NK-92 (cell line): Measurements from ENCODE around the gene HPGDS.
"Not testable (repeated sequence)": the region's sequence is repeated elsewhere in the genome, so short reads cannot be mapped to it uniquely, and the experiment has no call there.

Source experiments
- DNase-seq: peaks from one replicate; lab custom pipeline; 2025; ENCODE audit not compliant: unreplicated experiment; lab: John Stamatoyannopoulos, UW

HPGDS gene

DNA sequence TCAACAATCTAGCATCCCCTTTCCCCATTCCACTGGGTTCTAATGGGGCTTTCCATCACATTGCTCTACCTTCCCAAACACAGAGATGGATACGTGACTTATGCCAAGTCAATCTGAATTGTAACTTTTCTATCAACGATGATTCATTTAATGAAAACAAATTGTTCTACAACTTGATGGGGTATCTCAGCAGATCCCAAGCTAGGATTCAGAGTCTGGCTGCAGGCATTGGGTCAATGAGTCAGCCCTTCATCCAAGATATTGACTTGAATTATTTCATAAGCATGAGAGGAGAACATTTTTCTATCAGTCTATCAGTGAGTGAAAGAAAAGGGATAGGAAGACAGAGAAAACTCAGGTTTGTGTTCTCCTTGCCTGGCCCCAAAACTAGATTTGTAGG is 15.0 kb upstream of the HPGDS start:
- DNase-seq = no peak

DNA sequence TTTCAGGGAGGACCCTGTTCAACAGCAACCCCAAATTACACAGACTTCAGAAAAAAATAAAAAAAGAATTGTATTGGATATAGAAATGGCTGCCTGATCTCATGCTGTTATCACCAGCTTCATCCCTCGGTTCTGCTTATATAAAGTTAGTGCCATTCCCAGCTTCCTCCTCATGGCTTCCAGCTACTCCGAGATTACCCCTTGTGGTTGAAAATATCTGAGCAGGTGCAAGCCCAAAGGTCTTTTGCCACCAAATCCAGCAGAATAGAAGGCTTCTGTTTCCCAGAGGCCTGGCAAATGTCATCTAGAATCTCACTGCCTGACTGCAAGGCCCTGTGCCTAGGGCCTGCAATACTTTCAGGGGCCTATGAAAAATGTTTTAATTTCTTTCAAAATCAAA is 13.8 kb upstream of the HPGDS start:
- no peak for DNase-seq

DNA sequence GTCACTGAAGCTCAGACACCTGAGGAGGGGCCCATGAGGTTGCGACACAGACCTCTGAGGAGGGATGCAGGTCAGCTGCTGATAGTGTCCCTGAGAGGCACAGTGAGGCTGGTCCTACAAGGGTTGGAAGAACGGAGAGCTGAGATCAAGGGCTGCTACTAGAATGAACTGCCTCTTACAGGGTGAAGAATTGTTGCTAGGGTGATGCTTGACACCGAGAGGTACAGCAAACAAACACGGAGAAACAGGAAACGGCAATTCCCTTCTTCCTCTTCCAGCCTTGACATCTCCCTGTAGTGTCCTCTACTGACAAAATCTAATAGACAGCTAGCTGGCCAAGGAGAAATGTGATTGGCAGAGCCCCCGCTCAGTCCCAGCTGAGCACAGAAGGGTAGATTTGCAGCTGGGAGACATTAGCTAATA is 11.8 kb upstream of the HPGDS start:
- no peak for DNase-seq

GRCh38 chr4:94352996-94353395 is 10.4 kb upstream of the HPGDS start:
- no peak for DNase-seq

GRCh38 chr4:94352163-94352562 is 9.5 kb upstream of the HPGDS start:
- no peak for DNase-seq

DNA sequence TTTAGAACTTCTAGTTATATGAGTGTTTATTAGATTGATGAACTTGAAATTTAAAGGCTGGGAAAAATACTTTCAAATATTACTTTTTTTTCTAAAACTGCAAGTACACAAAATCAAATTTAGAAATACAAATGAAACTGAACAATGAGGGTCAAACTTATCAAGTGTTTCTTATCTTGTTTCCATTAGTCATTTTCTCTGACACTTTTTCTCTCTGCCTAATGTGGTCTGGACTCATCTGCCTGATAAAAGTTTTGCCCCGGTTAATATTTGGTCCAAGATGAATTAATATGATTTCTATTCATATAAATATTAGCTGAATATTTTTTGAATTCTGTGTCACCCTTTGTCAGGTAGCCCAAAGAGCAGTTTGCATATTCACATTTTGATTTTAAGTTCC is 8.7 kb upstream of the HPGDS start:
- no peak for DNase-seq

- DNase-seq = no peak
These were observed 7.5 kb upstream of the HPGDS start for GRCh38 chr4:94350095-94350494.

- no peak for DNase-seq
These were observed 6.6 kb upstream of the HPGDS start for GRCh38 chr4:94349193-94349592.

DNA sequence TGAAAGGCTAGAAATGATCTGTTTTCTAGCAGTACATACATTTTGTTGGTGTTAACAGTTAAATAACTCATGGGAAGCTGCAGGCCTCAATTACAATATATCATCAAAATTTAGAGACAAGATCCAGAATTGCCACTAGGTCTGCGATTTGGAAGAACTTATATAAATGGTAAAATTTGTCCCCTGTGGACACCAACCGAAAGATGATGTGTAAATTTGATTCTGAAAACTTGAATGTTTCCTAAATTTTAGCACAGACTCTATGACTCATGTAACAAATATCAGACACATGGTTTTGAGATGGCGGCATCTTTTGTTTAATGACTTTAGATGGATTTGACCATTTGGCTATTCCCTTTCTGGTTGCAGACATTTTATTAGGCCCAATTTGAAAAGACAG is 6.0 kb upstream of the HPGDS start:
- DNase-seq = no peak

DNA sequence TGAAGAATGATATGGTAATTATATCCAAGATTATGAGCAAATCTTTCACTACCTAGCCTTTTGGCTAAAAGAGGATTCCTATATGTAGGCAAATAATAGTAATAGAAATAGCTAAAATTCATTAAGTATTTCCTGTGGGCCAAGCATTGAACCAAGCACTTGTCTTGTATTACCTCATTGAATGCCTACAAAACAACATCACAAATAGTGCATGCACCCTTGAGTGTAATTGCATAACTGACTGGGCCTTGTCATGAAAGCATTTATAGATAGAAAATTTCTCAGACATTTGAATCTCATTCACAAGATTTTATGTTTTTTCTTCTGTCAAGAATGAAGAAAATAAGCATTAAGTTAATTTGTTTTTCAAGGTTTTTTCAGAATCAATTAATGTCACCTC is 3.9 kb upstream of the HPGDS start:
- DNase-seq = no peak

DNA sequence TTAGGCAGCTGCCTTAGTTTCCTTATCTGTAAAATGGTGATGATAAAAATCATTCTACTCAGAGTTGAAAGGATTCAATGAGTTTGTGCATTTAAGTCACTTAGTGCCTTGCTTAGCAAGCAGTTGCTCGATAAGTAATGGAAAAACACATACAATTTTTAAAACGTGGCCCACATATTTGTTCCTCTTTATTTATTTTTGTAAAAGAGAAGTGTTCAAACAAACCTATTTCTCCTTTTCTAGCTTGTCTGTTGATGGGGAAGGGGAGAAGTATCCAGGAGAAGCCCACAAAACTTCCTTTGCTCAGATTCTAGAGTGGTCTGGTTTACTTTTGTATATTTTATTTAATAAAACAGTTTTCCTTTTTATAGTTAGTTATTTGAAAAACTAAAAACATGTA is 3.3 kb upstream of the HPGDS start:
- no peak for DNase-seq

GRCh38 chr4:94345266-94345665 is 2.6 kb upstream of the HPGDS start:
- DNase-seq = no peak

DNA sequence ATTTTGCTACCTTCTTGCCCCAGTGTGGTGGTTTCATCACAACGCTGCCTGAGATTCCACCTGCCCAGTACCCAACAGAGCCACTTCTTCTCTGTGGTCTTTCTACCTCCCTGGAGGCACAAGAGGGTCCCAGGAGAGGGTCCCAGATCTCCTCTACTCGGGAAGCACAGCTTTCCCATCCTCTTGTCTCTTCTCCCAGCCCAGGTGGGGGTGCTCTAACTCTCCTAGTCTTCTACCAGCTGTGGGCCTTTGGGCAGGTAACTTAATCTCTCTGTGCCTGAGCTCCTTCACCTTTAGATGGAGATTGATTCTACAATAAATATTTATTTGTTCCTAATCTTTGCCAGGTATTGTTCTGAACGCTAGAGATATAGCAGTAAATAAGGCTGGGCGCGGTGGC is 1.8 kb upstream of the HPGDS start:
- no peak for DNase-seq

- no peak for DNase-seq
These were observed 910 bp downstream of the HPGDS start for GRCh38 chr4:94341481-94342370.

DNA sequence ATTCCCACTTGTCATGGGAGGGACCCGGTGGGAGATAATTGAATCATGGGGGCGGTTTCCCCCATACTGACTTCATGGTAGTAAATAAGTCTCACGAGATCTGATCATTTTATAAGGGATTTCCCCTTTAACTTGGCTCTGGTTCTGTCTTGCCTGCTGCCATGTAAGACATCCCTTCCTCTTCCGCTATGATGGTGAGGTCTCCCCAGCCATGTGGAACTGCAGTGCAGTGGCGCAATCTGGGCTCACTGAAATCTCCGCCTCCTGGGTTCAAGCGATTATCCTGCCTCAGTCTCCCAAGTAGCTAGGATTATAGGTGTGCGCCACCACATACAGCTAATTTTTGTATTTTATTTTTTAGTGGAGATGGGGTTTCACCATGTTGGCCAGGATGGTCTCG is 2.9 kb downstream of the HPGDS start:
- no peak for DNase-seq

GRCh38 chr4:94338681-94339351 is 3.8 kb downstream of the HPGDS start:
- DNase-seq = no peak

DNA sequence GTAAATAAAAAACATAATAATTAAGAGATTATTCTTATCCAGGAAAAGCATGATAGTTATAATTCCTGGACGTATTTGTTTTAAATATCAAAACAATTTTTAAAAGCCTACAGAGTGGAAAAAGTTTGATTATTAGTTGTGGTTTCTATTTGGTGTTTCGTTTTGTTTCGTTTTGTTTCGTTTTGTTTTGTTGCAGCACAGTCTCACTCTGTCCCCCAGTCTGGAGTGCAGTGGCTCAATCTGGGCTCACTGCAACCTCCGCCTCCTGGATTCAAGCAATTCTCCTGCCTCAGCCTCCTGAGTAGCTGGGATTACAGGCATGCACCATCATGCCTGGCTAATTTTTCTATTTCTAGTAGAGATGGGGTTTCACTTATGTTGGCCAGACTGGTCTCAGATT is 5.8 kb downstream of the HPGDS start:
- not testable (repeated sequence) for DNase-seq

DNA sequence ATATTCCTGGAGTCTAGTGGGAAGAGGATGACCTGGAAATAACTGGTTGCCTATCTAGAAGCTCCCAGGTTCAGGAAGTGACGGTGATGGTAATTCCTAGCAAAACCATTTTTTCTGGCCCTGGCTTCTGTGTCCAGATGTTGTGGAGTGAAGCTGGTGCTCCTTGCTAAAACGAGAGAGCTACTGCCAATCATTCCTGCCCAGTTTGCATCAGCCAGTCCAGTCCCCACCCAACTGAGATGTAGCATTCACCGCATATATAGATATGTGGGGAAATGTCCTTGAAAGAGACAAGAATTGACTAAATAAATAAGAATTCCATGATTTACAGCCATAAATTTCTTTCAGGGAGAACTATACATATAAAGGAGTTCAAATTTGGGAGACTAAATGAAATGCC is 6.3 kb downstream of the HPGDS start:
- DNase-seq = no peak

GRCh38 chr4:94334962-94335361 is 7.7 kb downstream of the HPGDS start:
- no peak for DNase-seq

DNA sequence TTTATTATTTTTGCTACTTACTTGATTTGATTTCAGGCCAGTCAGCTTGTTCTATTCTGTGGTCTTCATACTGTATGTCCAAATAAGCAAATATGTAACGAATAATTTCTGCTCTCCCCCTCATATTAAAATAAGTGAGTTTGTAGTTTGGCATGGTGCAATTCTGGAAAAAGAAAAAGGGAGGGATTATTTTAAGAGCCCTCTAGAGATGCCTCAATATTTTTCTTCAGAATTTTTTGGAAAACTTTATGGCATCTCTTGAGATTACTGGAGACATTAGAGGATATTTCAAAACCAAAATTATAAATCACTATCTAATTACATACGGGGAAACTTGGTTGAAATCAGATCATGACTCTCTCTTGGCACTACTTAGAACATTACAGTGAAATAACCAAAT is 8.2 kb downstream of the HPGDS start:
- DNase-seq = no peak

DNA sequence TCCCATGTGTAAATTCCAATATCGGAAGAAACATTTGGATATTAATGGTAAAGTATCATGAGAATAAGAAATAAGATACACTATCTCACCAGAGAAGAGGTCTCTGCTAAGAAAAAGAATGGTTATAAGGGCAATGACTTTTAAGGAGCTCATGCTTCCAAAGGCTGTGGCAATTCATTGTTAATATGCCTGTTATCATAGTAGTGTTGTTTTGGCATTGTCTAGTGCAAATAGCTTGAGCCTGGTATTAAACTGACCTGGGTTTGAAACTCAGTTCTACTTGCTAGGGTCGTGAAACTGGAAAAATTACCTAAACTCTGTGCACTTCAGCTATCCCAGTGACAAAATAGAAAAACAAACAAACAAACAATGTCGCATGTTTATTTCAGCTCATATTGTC is 8.8 kb downstream of the HPGDS start:
- DNase-seq = no peak

DNA sequence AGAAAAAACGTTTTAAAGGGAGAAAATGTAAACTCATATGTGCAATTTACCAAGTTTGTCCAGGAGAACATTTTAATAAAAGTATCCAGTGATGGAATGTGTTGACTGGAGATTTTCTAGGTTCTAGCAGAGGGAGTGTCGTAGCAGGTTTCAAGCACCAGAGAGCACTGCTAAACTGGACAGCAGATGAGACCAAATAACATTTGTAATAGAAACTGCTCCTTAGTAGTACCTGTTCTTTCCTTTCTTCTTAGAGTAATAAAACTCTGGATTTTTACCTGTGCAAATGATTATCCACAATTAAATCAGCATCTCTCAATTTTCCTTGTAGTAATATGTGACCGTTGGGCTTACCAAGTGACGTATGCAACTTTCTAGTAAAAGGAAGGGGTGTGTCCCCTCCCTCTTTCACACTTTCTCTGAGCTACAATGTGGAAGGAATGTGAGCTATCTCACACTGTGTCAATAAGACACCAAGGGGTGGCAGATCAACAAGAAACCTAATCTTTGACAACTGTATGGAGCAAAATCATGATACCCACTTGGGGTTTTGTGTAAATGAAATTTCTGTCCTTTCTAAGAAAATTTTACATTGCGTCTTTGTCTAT is 9.5 kb downstream of the HPGDS start:
- DNase-seq = no peak
